ENCODE results near the gene MPST. TPM values are rescaled to one million over a fixed set of nuclear protein-coding genes. Genes with fewer than 3 reads are reported as not detected.

Gene MPST
- total RNA-seq, 4 donors from 2014 or later, result 131 to 161 (median 146) TPM

DNA sequence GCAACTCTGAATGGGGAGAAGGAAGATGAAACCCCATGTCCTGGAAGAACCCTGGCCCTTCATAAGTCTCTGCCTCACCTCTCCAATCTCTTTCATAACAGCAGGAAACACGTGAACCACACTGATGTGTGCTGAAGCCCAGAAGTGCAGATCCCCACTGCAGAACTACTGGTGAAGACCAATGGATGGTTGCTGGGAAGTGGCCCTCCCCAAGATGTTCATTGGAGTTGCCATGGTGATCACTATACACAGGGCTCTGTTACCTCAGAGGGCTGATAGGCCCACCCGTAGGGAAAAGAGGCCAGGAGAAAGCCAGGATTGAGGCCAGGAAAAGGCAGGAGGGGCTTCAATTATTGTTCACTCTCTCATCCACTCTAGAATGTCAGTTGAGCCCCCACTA, 11.9 kb upstream of the MPST start:
- peaks cover 11 to 14% of the 10 kb centered on the region in 2 donors for H3K4me1 ChIP-seq
- H3K9me3 ChIP-seq, result no peaks in the 10 kb centered on the region
- intact Hi-C loops (cut with DNase I; ENCODE audit: low total_unique reads) (no loop called here), in situ Hi-C loops (cut with MboI; ENCODE audit: low sequenced_read_pairs in 4 of 4) (no loop called here)
- H3K27me3 ChIP-seq, result no peaks in the 10 kb centered on the region
- H3K4me3 ChIP-seq, result no peak overlapping the region
- no peak for ATAC-seq
- no peaks in the 10 kb centered on the region for H3K36me3 ChIP-seq
- TF ChIP-seq POLR2A (IDR thresholded peaks at IDR 0.05), result no peak
- no peak for DNase-seq
- H3K27ac ChIP-seq, result no peak overlapping the region

DNA sequence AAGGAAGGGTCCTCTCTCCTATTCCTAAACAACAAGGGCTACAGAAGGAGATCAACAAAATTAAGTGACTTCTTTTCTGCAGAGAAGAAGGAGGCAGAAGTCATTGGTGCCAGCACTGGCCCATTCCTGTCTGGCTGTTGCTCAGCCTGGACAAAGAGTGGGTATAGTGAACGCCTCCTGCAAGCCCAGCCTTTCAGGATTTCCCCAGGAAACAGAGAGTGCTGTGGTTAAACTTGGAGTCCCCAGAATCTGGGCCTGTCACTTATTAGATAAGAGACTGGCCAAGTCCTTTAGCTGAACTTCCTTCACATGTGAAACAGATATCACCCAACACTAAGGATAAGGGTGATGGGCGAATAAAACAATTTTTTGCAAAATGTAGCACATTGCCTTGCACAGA, 11.2 kb upstream of the MPST start:
- Histone ChIP-seq H3K36me3 (no peaks in the 10 kb centered on the region), H3K27me3 (no peaks in the 10 kb centered on the region), H3K4me3 (no peak overlapping the region), H3K4me1 (peaks cover 12 to 14% of the 10 kb centered on the region in 2 donors), H3K27ac (no peak overlapping the region), H3K9me3 (no peaks in the 10 kb centered on the region)
- TF ChIP-seq CTCF (IDR thresholded peaks at IDR 0.05 in 4 of 5, conservative IDR thresholded peaks at IDR 0.05 in 1 of 5) (no peak), POLR2A (IDR thresholded peaks at IDR 0.05) (no peak)
- in situ Hi-C loops (cut with MboI; ENCODE audit: low sequenced_read_pairs in 4 of 4) (no loop called here), intact Hi-C loops (cut with DNase I; ENCODE audit: low total_unique reads) (no loop called here)
- DNase-seq (no peak), ATAC-seq (no peak)

DNA sequence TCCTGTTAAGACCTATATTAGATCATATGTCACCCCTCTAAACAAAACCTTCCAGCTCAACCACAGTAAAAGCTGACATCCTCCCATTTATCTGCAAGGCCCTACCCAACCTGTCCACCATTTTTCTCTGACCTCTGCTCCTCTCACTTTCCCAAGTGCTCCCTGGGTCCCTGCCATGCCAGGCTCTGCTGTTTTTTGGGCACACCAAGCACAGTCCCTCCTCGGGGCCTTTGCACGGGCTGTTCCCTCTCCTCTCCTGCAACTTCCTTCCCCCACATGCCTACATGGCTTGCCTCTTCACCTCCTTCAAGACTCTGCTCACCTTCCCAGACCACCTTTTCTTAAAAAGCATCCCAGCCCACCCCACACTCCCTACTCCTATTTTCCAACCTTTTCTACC, 10.1 kb upstream of the MPST start:
- in situ Hi-C loops (cut with MboI; ENCODE audit: low sequenced_read_pairs in 4 of 4), result no loop called here
- H3K4me3 ChIP-seq, result no peak overlapping the region
- H3K27me3 ChIP-seq, result no peaks in the 10 kb centered on the region
- intact Hi-C loops (cut with DNase I; ENCODE audit: low total_unique reads), result no loop called here
- TF ChIP-seq CTCF (IDR thresholded peaks at IDR 0.05 in 4 of 5, conservative IDR thresholded peaks at IDR 0.05 in 1 of 5), result no peak
- TF ChIP-seq POLR2A (IDR thresholded peaks at IDR 0.05), result no peak
- no peaks in the 10 kb centered on the region for H3K9me3 ChIP-seq
- no peak overlapping the region for H3K27ac ChIP-seq
- ATAC-seq (no peak), DNase-seq (no peak)
- peaks cover 12 to 14% of the 10 kb centered on the region in 2 donors for H3K4me1 ChIP-seq
- no peaks in the 10 kb centered on the region for H3K36me3 ChIP-seq

DNA sequence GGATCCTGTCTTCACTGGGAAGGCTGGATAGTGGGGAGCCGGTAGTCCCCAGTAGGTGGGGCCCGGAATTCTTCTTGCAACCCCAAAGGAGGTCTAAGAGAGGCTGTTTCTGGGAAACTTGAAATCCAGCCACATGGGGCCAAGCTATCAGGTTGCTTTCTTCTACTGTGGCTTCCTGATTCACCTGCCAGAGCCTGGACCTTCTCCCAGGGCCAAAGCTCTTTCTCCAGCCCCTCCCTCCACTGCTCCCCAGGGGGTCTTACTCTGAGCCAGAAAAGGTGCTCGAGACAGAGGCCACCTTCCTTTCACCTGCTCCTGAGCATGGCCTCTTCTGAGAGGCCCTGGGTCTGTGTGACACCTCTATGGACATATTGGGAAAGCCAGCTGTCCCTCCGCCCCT, 9.4 kb upstream of the MPST start:
- Histone ChIP-seq H3K4me3 (no peak overlapping the region), H3K36me3 (no peaks in the 10 kb centered on the region), H3K9me3 (no peaks in the 10 kb centered on the region), H3K4me1 (peaks cover 12 to 14% of the 10 kb centered on the region in 2 donors), H3K27ac (no peak overlapping the region), H3K27me3 (no peaks in the 10 kb centered on the region)
- no peak for ATAC-seq
- no peak for DNase-seq
- TF ChIP-seq CTCF (IDR thresholded peaks at IDR 0.05 in 4 of 5, conservative IDR thresholded peaks at IDR 0.05 in 1 of 5) (no peak), POLR2A (IDR thresholded peaks at IDR 0.05) (no peak)
- intact Hi-C loops (cut with DNase I; ENCODE audit: low total_unique reads), result no loop called here
- in situ Hi-C loops (cut with MboI; ENCODE audit: low sequenced_read_pairs in 4 of 4), result no loop called here

DNA sequence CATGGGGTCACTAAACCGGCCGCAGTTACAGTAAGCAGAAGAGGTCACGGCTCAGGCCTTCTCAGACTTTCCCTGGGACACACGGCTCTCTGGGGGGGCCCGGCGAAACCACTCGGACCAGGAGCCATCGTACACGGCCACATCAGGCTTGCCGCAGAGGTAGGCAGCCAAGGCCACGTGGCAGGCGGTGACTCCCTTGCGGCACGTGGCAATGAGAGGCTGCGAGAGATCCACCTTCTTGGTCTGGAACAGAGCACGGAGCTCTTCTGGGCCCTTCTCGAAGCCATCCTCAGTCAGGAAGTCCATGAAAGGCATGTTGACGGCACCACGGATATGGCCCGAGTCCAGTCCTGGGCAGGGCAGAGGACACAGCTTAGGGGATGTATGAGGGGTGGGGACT, 8.6 kb upstream of the MPST start:
- TF ChIP-seq POLR2A (IDR thresholded peaks at IDR 0.05) (no peak), CTCF (IDR thresholded peaks at IDR 0.05 in 4 of 5, conservative IDR thresholded peaks at IDR 0.05 in 1 of 5) (no peak)
- Histone ChIP-seq H3K4me1 (peaks cover 12 to 14% of the 10 kb centered on the region in 2 donors), H3K36me3 (no peaks in the 10 kb centered on the region), H3K27ac (no peak overlapping the region), H3K9me3 (no peaks in the 10 kb centered on the region), H3K27me3 (no peaks in the 10 kb centered on the region), H3K4me3 (no peak overlapping the region)
- in situ Hi-C loops (cut with MboI; ENCODE audit: low sequenced_read_pairs in 4 of 4), result no loop called here
- intact Hi-C loops (cut with DNase I; ENCODE audit: low total_unique reads), result no loop called here
- ATAC-seq (no peak), DNase-seq (no peak)
